Osteocyte (in vitro differentiated cells): ENCODE results near the gene PRPH. TPM values are rescaled to one million over a fixed set of nuclear protein-coding genes. Genes with fewer than 3 reads are reported as not detected.

ENCODE experiments used
- DNase-seq: peaks from one replicate; pipeline ENCODE4 v3.0.0; 2021; ENCODE audit warnings: mixed read lengths; ENCODE audit not compliant: unreplicated experiment; ENCODE audit errors: extremely low spot score
- H3K27ac Mint-ChIP-seq: one replicate; pipeline ENCODE4 v1.8.0; 2021; ENCODE audit warnings: mild to moderate bottlenecking, mixed read lengths; ENCODE audit not compliant: unreplicated experiment
- H3K27me3 Mint-ChIP-seq: one replicate; pipeline ENCODE4 v1.8.0; 2021; ENCODE audit warnings: mixed read lengths; ENCODE audit not compliant: unreplicated experiment
- H3K36me3 Mint-ChIP-seq: one replicate; pipeline ENCODE4 v1.8.0; 2021; ENCODE audit warnings: mixed read lengths; ENCODE audit not compliant: unreplicated experiment
- H3K4me1 Mint-ChIP-seq: one replicate; pipeline ENCODE4 v1.8.0; 2021; ENCODE audit warnings: mixed read lengths; ENCODE audit not compliant: unreplicated experiment
- H3K4me3 Mint-ChIP-seq: one replicate; pipeline ENCODE4 v1.8.0; 2021; ENCODE audit warnings: mild to moderate bottlenecking, moderate library complexity, mixed read lengths; ENCODE audit not compliant: unreplicated experiment
- H3K9me3 Mint-ChIP-seq: one replicate; pipeline ENCODE4 v1.8.0; 2021; ENCODE audit warnings: mixed read lengths; ENCODE audit not compliant: unreplicated experiment
- CTCF ChIP-seq: fragments of 200-600 bp; sonication (generic); IDR thresholded peaks from 2 replicates; pipeline ENCODE4 v1.5.0; 2021; ENCODE audit warnings: antibody characterized with exemption, mild to moderate bottlenecking, moderate library complexity
- total RNA-seq: library from RNA; stranded (reverse); gene quantifications from 2 replicates; pipeline ENCODE4 v1.2.1, GENCODE V29; 2021

The PRPH gene
- total RNA-seq, 1 donor from 2014 or later, result not detected

- Mint-ChIP-seq H3K4me1 (peaks cover 21% of the 10 kb centered on the region), H3K36me3 (no peaks in the 10 kb centered on the region), H3K27ac (peak overlapping the region; percentile 29), H3K27me3 (no peaks in the 10 kb centered on the region), H3K4me3 (no peak overlapping the region), H3K9me3 (no peaks in the 10 kb centered on the region)
- no peak for DNase-seq
- no peak for TF ChIP-seq CTCF
Measured at GRCh38 chr12:49259452-49259851, 35.5 kb upstream of the PRPH start.

GRCh38 chr12:49260166-49260565, 34.8 kb upstream of the PRPH start:
- Mint-ChIP-seq H3K4me3 (no peak overlapping the region), H3K27ac (peak overlapping the region; percentile 86)

GRCh38 chr12:49260571-49261363, 34.2 kb upstream of the PRPH start:
- H3K4me3 Mint-ChIP-seq, result no peak overlapping the region
- no peak for TF ChIP-seq CTCF
- peaks cover 24% of the 10 kb centered on the region for H3K4me1 Mint-ChIP-seq
- no peak for DNase-seq
- H3K9me3 Mint-ChIP-seq, result no peaks in the 10 kb centered on the region
- no peaks in the 10 kb centered on the region for H3K36me3 Mint-ChIP-seq
- H3K27me3 Mint-ChIP-seq, result no peaks in the 10 kb centered on the region
- peak overlapping the region; percentile 86 for H3K27ac Mint-ChIP-seq

More at GRCh38 chr12:49260166-49260565, 34.8 kb upstream of the PRPH start:
- Mint-ChIP-seq H3K4me1 (peaks cover 21% of the 10 kb centered on the region), H3K27me3 (no peaks in the 10 kb centered on the region), H3K9me3 (no peaks in the 10 kb centered on the region), H3K36me3 (no peaks in the 10 kb centered on the region)
- no peak for TF ChIP-seq CTCF
- no peak for DNase-seq

- H3K4me3 Mint-ChIP-seq, result no peak overlapping the region
- DNase-seq, result no peak
- H3K4me1 Mint-ChIP-seq, result peaks cover 28% of the 10 kb centered on the region
- H3K36me3 Mint-ChIP-seq, result peaks cover under 1% of the 10 kb centered on the region
- TF ChIP-seq CTCF, result no peak
- H3K27ac Mint-ChIP-seq, result no peak overlapping the region
- no peaks in the 10 kb centered on the region for H3K27me3 Mint-ChIP-seq
- no peaks in the 10 kb centered on the region for H3K9me3 Mint-ChIP-seq
Measured at GRCh38 chr12:49261721-49262120, 33.2 kb upstream of the PRPH start.

GRCh38 chr12:49263400-49263763, 31.6 kb upstream of the PRPH start:
- no peak for DNase-seq
- H3K27me3 Mint-ChIP-seq, result no peaks in the 10 kb centered on the region
- peak overlapping the region; percentile 54 for H3K27ac Mint-ChIP-seq
- H3K4me1 Mint-ChIP-seq, result peaks cover 45% of the 10 kb centered on the region
- peak overlapping the region; percentile 97 for H3K4me3 Mint-ChIP-seq
- H3K36me3 Mint-ChIP-seq, result peaks cover 3% of the 10 kb centered on the region
- no peaks in the 10 kb centered on the region for H3K9me3 Mint-ChIP-seq
- TF ChIP-seq CTCF, result no peak
